H1 (cell line): ENCODE measurements around the gene MATN1. TPM values are rescaled to one million over a fixed set of nuclear protein-coding genes. Genes with fewer than 3 reads are reported as not detected.

Experiments used
- CTCF ChIA-PET: fragments of 300-600 bp; sonication (Branson Sonifier 250); formaldehyde crosslinking; loops from one replicate; lab custom pipeline; 2021; ENCODE audit not compliant: partially characterized antibody; lab: Charles Lee
- POLR2A ChIA-PET: fragments of 300-600 bp; sonication (Branson Sonifier 250); formaldehyde crosslinking; loops from one replicate; lab custom pipeline; 2021; ENCODE audit warnings: inconsistent platforms; ENCODE audit not compliant: partially characterized antibody; lab: Charles Lee
- DNase-seq, 2 experiments: peaks; one replicate each; pipeline versions ENCODE4 v3.0.0 to v3.0.0-alpha.2; 2010 to 2022; ENCODE audit warnings: low spot score in 2 of 2, low read depth in 1 of 2, mixed read lengths in 1 of 2
- FAIRE-seq: peaks from 2 replicates; lab custom pipeline; 2011; peaks lifted over from hg19 to GRCh38; lab: Jason Lieb, UNC
- H2AFZ ChIP-seq: 2 replicates; pipeline ENCODE4 v1.8.1; 2012; ENCODE audit warnings: low read length, inconsistent platforms
- H2AK5ac ChIP-seq: 2 replicates; pipeline ENCODE4 v1.6.1; 2013; ENCODE audit warnings: low read depth, low read length
- H2BK120ac ChIP-seq: replicated peaks from 2 replicates; pipeline ENCODE3; 2013; ENCODE audit warnings: low read depth, low read length, inconsistent platforms
- H2BK12ac ChIP-seq: 2 replicates; pipeline ENCODE4 v1.6.1; 2013; ENCODE audit warnings: low read depth, low read length
- H2BK15ac ChIP-seq: 2 replicates; pipeline ENCODE4 v1.6.1; 2013; ENCODE audit warnings: low read length
- H2BK20ac ChIP-seq: 2 replicates; pipeline ENCODE4 v1.6.1; 2013; ENCODE audit warnings: low read length
- H2BK5ac ChIP-seq: 2 replicates; pipeline ENCODE4 v1.6.1; 2013; ENCODE audit warnings: low read depth, low read length
- H3K14ac ChIP-seq: 2 replicates; pipeline ENCODE4 v1.6.1; 2013; ENCODE audit warnings: inconsistent platforms; ENCODE audit not compliant: insufficient read length
- H3K18ac ChIP-seq: 2 replicates; pipeline ENCODE4 v1.6.1; 2013; ENCODE audit warnings: low read length; ENCODE audit errors: extremely low read depth
- H3K23ac ChIP-seq: 2 replicates; pipeline ENCODE4 v1.6.1; 2013; ENCODE audit warnings: inconsistent platforms; ENCODE audit not compliant: insufficient read length
- H3K23me2 ChIP-seq: 2 replicates; pipeline ENCODE4 v1.6.1; 2013; ENCODE audit warnings: low read depth, low read length
- H3K27ac ChIP-seq: 2 replicates; pipeline ENCODE4 v1.6.1; 2011; ENCODE audit warnings: low read depth, low read length, inconsistent platforms
- H3K27me3 ChIP-seq, 4 experiments: replicated peaks in 1 of 4; 1 replicate in 1 of 4; 2 replicates in 3 of 4; pipeline versions ENCODE4 v1.6.1 to v1.8.1; 2011 to 2013; ENCODE audit warnings: low read length in 3 of 4, mild to moderate bottlenecking in 3 of 4, inconsistent platforms in 2 of 4, mixed read lengths in 2 of 4, moderate library complexity in 1 of 4; ENCODE audit not compliant: control insufficient read depth in 3 of 4, insufficient read depth in 3 of 4; ENCODE audit errors: extremely low read depth in 1 of 4
- H3K36me3 ChIP-seq, 4 experiments: 2 replicates each; pipeline versions ENCODE4 v1.6.1 to v1.8.1; 2011 to 2013; ENCODE audit warnings: mild to moderate bottlenecking in 4 of 4, low read length in 3 of 4, moderate library complexity in 2 of 4, control low read depth in 1 of 4, inconsistent platforms in 1 of 4; ENCODE audit not compliant: insufficient read depth in 4 of 4, control insufficient read depth in 2 of 4
- H3K4ac ChIP-seq: replicated peaks from 2 replicates; pipeline ENCODE3; 2013; ENCODE audit warnings: low read length, low read depth, mixed read lengths, inconsistent platforms; ENCODE audit not compliant: insufficient read length
- H3K4me1 ChIP-seq, 4 experiments: replicated peaks in 1 of 4; 1 replicate in 1 of 4; 2 replicates in 3 of 4; pipeline versions ENCODE4 v1.6.1 to v1.8.1; 2011 to 2013; ENCODE audit warnings: low read length in 3 of 4, inconsistent platforms in 2 of 4, mixed read lengths in 1 of 4; ENCODE audit not compliant: insufficient read depth in 4 of 4, control insufficient read depth in 3 of 4
- H3K4me2 ChIP-seq, 2 experiments: 2 replicates each; pipeline versions ENCODE4 v1.6.1 to v1.8.1; 2011 to 2013; ENCODE audit warnings: low read depth in 2 of 2, low read length in 2 of 2, control low read depth in 1 of 2, inconsistent platforms in 1 of 2, mild to moderate bottlenecking in 1 of 2; ENCODE audit not compliant: insufficient read depth in 1 of 2
- H3K4me3 ChIP-seq, 4 experiments: fragments of 200-600, 300-600 bp in 1 of 4; sonication (generic), shearing (Covaris generic), sonication (Bioruptor Twin) in 1 of 4; 2 replicates each; pipeline versions ENCODE4 v1.5.1 to v1.8.1; 2011 to 2016; ENCODE audit warnings: low read length in 4 of 4, low read depth in 3 of 4, control low read depth in 2 of 4, inconsistent platforms in 2 of 4, mild to moderate bottlenecking in 2 of 4, mixed read lengths in 1 of 4, moderate library complexity in 1 of 4; ENCODE audit not compliant: insufficient read depth in 2 of 4; ENCODE audit errors: extremely low read depth in 1 of 4
- H3K56ac ChIP-seq: replicated peaks from 2 replicates; pipeline ENCODE3; 2013; ENCODE audit warnings: low read depth, mild to moderate bottlenecking, mixed read lengths, low read length, inconsistent platforms; ENCODE audit not compliant: insufficient read length
- H3K79me1 ChIP-seq: 2 replicates; pipeline ENCODE4 v1.6.1; 2013; ENCODE audit warnings: low read depth, low read length, control low read depth
- H3K79me2 ChIP-seq, 2 experiments: 2 replicates each; pipeline versions ENCODE4 v1.6.1 to v1.8.1; 2012 to 2013; ENCODE audit warnings: low read length in 2 of 2, mild to moderate bottlenecking in 2 of 2, inconsistent platforms in 1 of 2; ENCODE audit not compliant: insufficient read depth in 2 of 2, control insufficient read depth in 1 of 2
- H3K9ac ChIP-seq, 4 experiments: replicated peaks in 1 of 4; 1 replicate in 1 of 4; 2 replicates in 3 of 4; pipeline versions ENCODE4 v1.6.1 to v1.8.1; 2011 to 2013; ENCODE audit warnings: low read depth in 3 of 4, low read length in 3 of 4, control low read depth in 2 of 4, mild to moderate bottlenecking in 2 of 4, moderate library complexity in 2 of 4, inconsistent platforms in 1 of 4; ENCODE audit errors: extremely low read depth in 1 of 4
- H3K9me3 ChIP-seq, 2 experiments: 2 replicates each; pipeline versions ENCODE4 v1.6.1 to v1.8.1; 2012 to 2013; ENCODE audit warnings: mild to moderate bottlenecking in 2 of 2, moderate library complexity in 2 of 2, control low read depth in 1 of 2, inconsistent platforms in 1 of 2, low read depth in 1 of 2, low read length in 1 of 2, mixed read lengths in 1 of 2; ENCODE audit not compliant: insufficient read depth in 2 of 2
- H4K20me1 ChIP-seq, 2 experiments: replicated peaks in 1 of 2; 2 replicates each; pipeline versions ENCODE3 to v1.8.1; 2011 to 2013; ENCODE audit warnings: inconsistent platforms in 2 of 2, low read length in 2 of 2, mild to moderate bottlenecking in 1 of 2; ENCODE audit not compliant: insufficient read depth in 2 of 2, control insufficient read depth in 1 of 2
- H4K5ac ChIP-seq: 2 replicates; pipeline ENCODE4 v1.6.1; 2013; ENCODE audit warnings: low read length, low read depth, mixed read lengths, inconsistent platforms; ENCODE audit not compliant: insufficient read length
- H4K8ac ChIP-seq: 2 replicates; pipeline ENCODE4 v1.8.0; 2013; ENCODE audit warnings: mild to moderate bottlenecking, moderate library complexity, low read length, inconsistent platforms; ENCODE audit not compliant: insufficient read depth; ENCODE audit errors: extremely low read depth
- H4K91ac ChIP-seq: replicated peaks from 2 replicates; pipeline ENCODE3; 2013; ENCODE audit warnings: low read length, mixed read lengths, inconsistent platforms; ENCODE audit not compliant: insufficient read length
- ATF3 ChIP-seq: IDR thresholded peaks from 2 replicates; pipeline ENCODE4 v1.6.1; 2011; ENCODE audit warnings: low read depth, mild to moderate bottlenecking, low read length; ENCODE audit not compliant: insufficient read depth
- BACH1 ChIP-seq: IDR thresholded peaks from 2 replicates; pipeline ENCODE4 v1.6.1; 2012; ENCODE audit warnings: low read length, improper control_type of control experiment
- BRCA1 ChIP-seq: IDR thresholded peaks from 2 replicates; pipeline ENCODE4 v1.6.1; 2012; ENCODE audit warnings: low read depth, low read length, improper control_type of control experiment
- CEBPB ChIP-seq: IDR thresholded peaks from 2 replicates; pipeline ENCODE4 v1.6.1; 2012; ENCODE audit warnings: low read depth, low read length
- HDAC2 ChIP-seq, 2 experiments: fragments of 300-600 bp in 1 of 2; sonication (generic) in 1 of 2; IDR thresholded peaks; 2 replicates each; pipeline ENCODE4 v1.6.1; 2011 to 2012; ENCODE audit warnings: low read depth in 2 of 2, low read length in 2 of 2, mild to moderate bottlenecking in 2 of 2, moderate library complexity in 2 of 2, borderline replicate concordance in 1 of 2, inconsistent platforms in 1 of 2
- MAX ChIP-seq: IDR thresholded peaks from 2 replicates; pipeline ENCODE4 v1.6.1; 2012; ENCODE audit warnings: inconsistent platforms
- RAD21 ChIP-seq, 2 experiments: IDR thresholded peaks in 1 of 2; conservative IDR thresholded peaks in 1 of 2; 2 replicates each; pipeline ENCODE4 v1.6.1; 2011; ENCODE audit warnings: low read depth in 2 of 2, low read length in 2 of 2, improper control_type of control experiment in 1 of 2, inconsistent platforms in 1 of 2, mild to moderate bottlenecking in 1 of 2, moderate library complexity in 1 of 2
- RXRA ChIP-seq: IDR thresholded peaks from 2 replicates; pipeline ENCODE4 v1.6.1; 2011; ENCODE audit warnings: low read depth, mild to moderate bottlenecking, low read length, moderate library complexity; ENCODE audit not compliant: insufficient read depth
- SIRT6 ChIP-seq: IDR thresholded peaks from one replicate; pipeline ENCODE4 v1.7.1; 2012; ENCODE audit warnings: low read length, inconsistent platforms
- SP2 ChIP-seq: IDR thresholded peaks from 2 replicates; pipeline ENCODE4 v1.6.1; 2012; ENCODE audit warnings: mild to moderate bottlenecking, low read length, inconsistent platforms
- WGBS, 2 experiments: shearing (Covaris generic) in 1 of 2; methylation state at CpG; one replicate each; pipeline versions ENCODE4 v1.1.6 to v1.1.7; 2013 to 2015; ENCODE audit warnings: low lambda C conversion rate in 2 of 2, mixed read lengths in 2 of 2, inconsistent platforms in 1 of 2, low coverage in 1 of 2, missing lambda C conversion rate in 1 of 2; ENCODE audit not compliant: insufficient replicate concordance in 2 of 2, insufficient coverage in 1 of 2, insufficient read length in 1 of 2; ENCODE audit errors: extremely low coverage in 1 of 2, missing lambda C conversion rate in 1 of 2; 5-methylcytosine and 5-hydroxymethylcytosine counted together
- polyA plus RNA-seq, 7 experiments: library from polyadenylated mRNA; depleted of rRNA in 3 of 7; stranded (reverse) in 5 of 7; unstranded in 2 of 7; fragments of >200 nt in 5 of 7; fragments of 200-250 nt in 2 of 7; gene quantifications; 1 replicate in 5 of 7; 2 replicates in 1 of 7; 4 replicates in 1 of 7; pipeline versions ENCODE4 v1.2.1 to v1.2.3, GENCODE V29; 2011 to 2013; ENCODE audit warnings: missing spikeins in 2 of 7, mixed read lengths in 2 of 7
- total RNA-seq: library from RNA; stranded (reverse); fragmentation: NEBNext Ultra II Directional; extraction: Animal tissue kit (Norgen Biotek cat#: 25700); gene quantifications from 2 replicates; pipeline ENCODE4 v1.2.1, GENCODE V29; 2021

Gene MATN1
- total and polyA plus RNA-seq, 2 of the 8 experiments (the other 6 are each of a cell fraction or from before 2014, with no cell fraction given) = 0.12 to 0.28 TPM

DNA sequence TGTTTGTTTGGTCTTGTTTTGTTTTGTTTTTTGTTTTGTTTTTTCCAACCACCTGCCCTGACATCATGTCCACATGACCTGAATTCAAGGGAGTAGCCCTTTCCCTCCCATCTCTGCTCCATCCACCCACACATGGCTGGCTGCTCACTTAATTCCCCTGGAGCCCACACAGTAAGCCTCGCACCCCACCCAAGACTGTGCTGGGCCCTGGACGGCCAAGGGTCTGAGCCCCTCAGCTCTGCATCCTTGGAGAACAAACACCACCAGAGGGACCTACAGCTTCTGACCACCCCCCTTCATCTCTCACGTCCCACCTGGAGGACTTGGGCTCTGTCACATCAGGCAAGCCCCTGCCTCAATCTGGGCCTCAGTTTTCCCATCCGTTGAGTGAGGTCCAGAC is 39.1 kb downstream of the MATN1 start:
- Histone ChIP-seq H3K56ac (no peak overlapping the region), H2BK120ac (no peak overlapping the region), H3K23me2 (peaks cover 4% of the 10 kb centered on the region; the same call in 1 of the 2 replicates), H2BK12ac (no peak overlapping the region; the same call in 1 of the 2 replicates), H3K9ac (no peak overlapping the region), H4K8ac (no peak overlapping the region; the same call in 1 of the 2 replicates), H3K9me3 (peaks cover 11 to 12% of the 10 kb centered on the region in 2 experiments; a peak in 3 of 4 replicates), H2BK15ac (peak overlapping the region; percentile 53; the same call in 1 of the 2 replicates), H3K27me3 (peaks cover 0 to 4% (median 3%) of the 10 kb centered on the region in 4 experiments; a peak in 3 of 7 replicates), H3K4me3 (no peak overlapping the region), H3K79me2 (no peaks in the 10 kb centered on the region), H3K27ac (no peak overlapping the region), H3K36me3 (no peaks in the 10 kb centered on the region), H2AK5ac (no peak overlapping the region), H2AFZ (no peak overlapping the region), H4K91ac (no peak overlapping the region), H3K4me2 (peak overlapping the region in 1 of 2 experiments; percentile 60; a peak in 1 of 4 replicates), H3K4ac (no peak overlapping the region), H3K79me1 (no peaks in the 10 kb centered on the region), H4K20me1 (no peaks in the 10 kb centered on the region), H3K14ac (no peak overlapping the region), H2BK5ac (no peak overlapping the region), H3K4me1 (peaks cover 0 to 11% (median 7%) of the 10 kb centered on the region in 4 experiments; a peak in 6 of 7 replicates), H4K5ac (no peak overlapping the region), H2BK20ac (no peak overlapping the region), H3K23ac (no peak overlapping the region), H3K18ac (no peak overlapping the region; the same call in 1 of the 2 replicates)
- TF ChIP-seq HDAC2 (IDR thresholded peaks at IDR 0.05; ENCODE audit: borderline replicate concordance in 1 of 2, low read depth in 2 of 2, low read length in 2 of 2) (no peak), CEBPB (no peak), BACH1 (no peak), RXRA (no peak), RAD21 (IDR thresholded peaks at IDR 0.05 in 1 of 2, conservative IDR thresholded peaks at IDR 0.05 in 1 of 2; ENCODE audit: low read depth in 2 of 2, low read length in 2 of 2) (no peak), BRCA1 (no peak), SP2 (no peak), ATF3 (no peak), SIRT6 (no peak), MAX (no peak)
- no peak for FAIRE-seq
- CTCF ChIA-PET = interaction anchor here (0.9 to 2.8 kb wide), 8 partner anchors 9 to 75 kb away, joined by 3 to 8 read pairs (median 4); no protein-coding TSS in a partner anchor
- WGBS, 2 experiments = 78% methylated on average over 4 of the region's 4 CpGs; no CpG with 5 or more reads in 1 of the 2 experiments
- POLR2A ChIA-PET = interaction anchor here (1.3 kb wide), 1 partner anchor 14 kb away, joined by 3 read pairs; no protein-coding TSS in a partner anchor
- DNase-seq = no peak
